HepG2 (cell line): Measurements from ENCODE around the gene BANK1. TPM values are rescaled to one million over a fixed set of nuclear protein-coding genes. Genes with fewer than 3 reads are reported as not detected.

ENCODE experiments used
- ATAC-seq: fragments of 200-7000 bp; cut with Tn5 transposase; 3 replicates; pipeline ENCODE4 v1.9.1; 2020; ENCODE audit warnings: mild to moderate bottlenecking, moderate library complexity
- BruUV-seq: library from RNA; stranded (reverse); fragments of 400-500 nt; replicated peaks from 2 replicates; lab custom pipeline; 2021; lab: Mats Ljungman, UMichigan
- CTCF ChIA-PET: fragments of 300-600 bp; formaldehyde crosslinking; extraction: SDS; loops from one replicate; lab custom pipeline; 2021; ENCODE audit warnings: low total read pairs, inconsistent platforms, low intra/inter-chr PET ratio; lab: Yijun Ruan, JAX
- POLR2A ChIA-PET: fragments of 350-600 bp; sonication (Branson Sonifier 250); formaldehyde crosslinking; loops from one replicate; lab custom pipeline; 2020; ENCODE audit warnings: antibody characterized with exemption, inconsistent platforms; lab: Yijun Ruan, JAX
- DNase-seq: peaks from one replicate; pipeline ENCODE4 v3.0.0-alpha.2; 2015; ENCODE audit warnings: low spot score
- FAIRE-seq: peaks from 3 replicates; lab custom pipeline; 2011; peaks lifted over from hg19 to GRCh38; lab: Jason Lieb, UNC
- H2AFZ ChIP-seq: one replicate; pipeline ENCODE4 v1.6.1; 2011; ENCODE audit warnings: low read length, inconsistent platforms
- H3K27ac ChIP-seq: fragments of 300-600 bp; 3 replicates; pipeline ENCODE4 v1.8.0; 2011; ENCODE audit warnings: mixed run types, mild to moderate bottlenecking, mixed read lengths, low read length, inconsistent platforms; ENCODE audit not compliant: insufficient read depth; ENCODE audit errors: extremely low read length
- H3K27me3 ChIP-seq, 2 experiments: fragments of 200-600 bp in 1 of 2; 2 replicates in 1 of 2; 3 replicates in 1 of 2; pipeline versions ENCODE4 v1.6.0 to v1.8.0; 2011; ENCODE audit warnings: low read length in 2 of 2, mild to moderate bottlenecking in 2 of 2, moderate library complexity in 2 of 2, inconsistent platforms in 1 of 2; ENCODE audit not compliant: insufficient read depth in 2 of 2, control insufficient read depth in 1 of 2
- H3K36me3 ChIP-seq, 2 experiments: fragments of 200-600 bp in 1 of 2; replicated peaks in 1 of 2; 2 replicates in 1 of 2; 3 replicates in 1 of 2; pipeline versions ENCODE4 v1.5.1 to v1.8.0; 2011; ENCODE audit warnings: low read length in 2 of 2, inconsistent platforms in 1 of 2; ENCODE audit not compliant: insufficient read depth in 2 of 2, control insufficient read depth in 1 of 2
- H3K4me1 ChIP-seq: 2 replicates; pipeline ENCODE4 v1.5.1; 2012; ENCODE audit warnings: low read length, inconsistent platforms; ENCODE audit not compliant: insufficient read depth
- H3K4me2 ChIP-seq: 2 replicates; pipeline ENCODE4 v1.6.0; 2011; ENCODE audit warnings: low read depth, low read length, inconsistent platforms
- H3K4me3 ChIP-seq, 3 experiments: fragments of 200-600 bp in 1 of 3; sonication (generic), shearing (Covaris generic) in 1 of 3; replicated peaks in 1 of 3; 2 replicates each; pipeline ENCODE4 v1.5.1; 2011 to 2016; ENCODE audit warnings: low read length in 3 of 3, inconsistent platforms in 2 of 3, low read depth in 2 of 3, mild to moderate bottlenecking in 2 of 3, control low read depth in 1 of 3, mixed read lengths in 1 of 3; ENCODE audit not compliant: insufficient read depth in 1 of 3
- H3K79me2 ChIP-seq: one replicate; pipeline ENCODE4 v1.6.1; 2011; ENCODE audit warnings: low read length, inconsistent platforms; ENCODE audit not compliant: insufficient read depth
- H3K9ac ChIP-seq: 2 replicates; pipeline ENCODE4 v1.6.0; 2011; ENCODE audit warnings: mild to moderate bottlenecking, low read depth, low read length, inconsistent platforms; ENCODE audit not compliant: insufficient read depth
- H3K9me3 ChIP-seq: 2 replicates; pipeline ENCODE4 v1.5.1; 2012; ENCODE audit warnings: mild to moderate bottlenecking, low read length
- H4K20me1 ChIP-seq: 2 replicates; pipeline ENCODE4 v1.6.0; 2011; ENCODE audit warnings: inconsistent platforms, mild to moderate bottlenecking, low read length, moderate library complexity; ENCODE audit not compliant: insufficient read depth
- EZH2 ChIP-seq: conservative IDR thresholded peaks from 2 replicates; pipeline ENCODE4 v1.6.1; 2012; ENCODE audit warnings: mild to moderate bottlenecking, low read depth, low read length, moderate library complexity
- GATAD1 ChIP-seq: IDR thresholded peaks from 2 replicates; pipeline ENCODE4 v1.6.1; 2016; ENCODE audit warnings: missing genetic modification reagents, missing compliant biosample characterization
- IRF1 ChIP-seq: sonication (generic); formaldehyde crosslinking; IDR thresholded peaks from 2 replicates; pipeline ENCODE4 v1.4.0; 2020; ENCODE audit warnings: low read depth, mild to moderate bottlenecking, missing genetic modification reagents
- IRX3 ChIP-seq: sonication (generic); formaldehyde crosslinking; IDR thresholded peaks from 2 replicates; pipeline ENCODE4 v1.8.1; 2023; ENCODE audit warnings: mild to moderate bottlenecking, low read depth, missing genetic modification reagents, borderline replicate concordance
- KMT2A ChIP-seq: sonication (generic); formaldehyde crosslinking; IDR thresholded peaks from 2 replicates; pipeline ENCODE4 v1.4.0; 2020; ENCODE audit warnings: missing genetic modification reagents
- ONECUT2 ChIP-seq: sonication (generic); formaldehyde crosslinking; IDR thresholded peaks from 2 replicates; pipeline ENCODE4 v1.4.0; 2020; ENCODE audit warnings: missing genetic modification reagents
- POLR2AphosphoS2 ChIP-seq: IDR thresholded peaks from 2 replicates; pipeline ENCODE4 v1.6.1; 2011; ENCODE audit warnings: low read depth, low read length, improper control_type of control experiment
- SNAPC2 ChIP-seq: sonication (generic); formaldehyde crosslinking; IDR thresholded peaks from 2 replicates; pipeline ENCODE4 v1.8.1; 2022; ENCODE audit warnings: mild to moderate bottlenecking, missing genetic modification reagents
- TOE1 ChIP-seq: sonication (generic); formaldehyde crosslinking; IDR thresholded peaks from 2 replicates; pipeline ENCODE4 v1.4.0; 2020; ENCODE audit warnings: mild to moderate bottlenecking, missing genetic modification reagents
- TSC22D2 ChIP-seq: sonication (generic); formaldehyde crosslinking; IDR thresholded peaks from 2 replicates; pipeline ENCODE4 v1.5.1; 2020; ENCODE audit warnings: missing genetic modification reagents, mild to moderate bottlenecking, borderline replicate concordance
- ZBTB34 ChIP-seq: sonication (generic); formaldehyde crosslinking; IDR thresholded peaks from 2 replicates; pipeline ENCODE4 v1.8.0; 2022; ENCODE audit warnings: mild to moderate bottlenecking, missing genetic modification reagents
- ZFP37 ChIP-seq: sonication (generic); formaldehyde crosslinking; IDR thresholded peaks from 2 replicates; pipeline ENCODE4 v1.4.0; 2020; ENCODE audit warnings: missing genetic modification reagents, borderline replicate concordance
- ZNF232 ChIP-seq: sonication (generic); formaldehyde crosslinking; IDR thresholded peaks from 2 replicates; pipeline ENCODE4 v1.4.0; 2020; ENCODE audit warnings: missing genetic modification reagents, borderline replicate concordance
- ZNF530 ChIP-seq: sonication (generic); formaldehyde crosslinking; IDR thresholded peaks from 2 replicates; pipeline ENCODE4 v1.5.0; 2020; ENCODE audit warnings: low read depth, mild to moderate bottlenecking, missing genetic modification reagents
- ZNF816 ChIP-seq: sonication (generic); formaldehyde crosslinking; IDR thresholded peaks from 2 replicates; pipeline ENCODE4 v1.8.0; 2022; ENCODE audit warnings: missing genetic modification reagents, mild to moderate bottlenecking, borderline replicate concordance
- ZSCAN5A ChIP-seq: sonication (generic); formaldehyde crosslinking; IDR thresholded peaks from 2 replicates; pipeline ENCODE4 v1.8.0; 2022; ENCODE audit warnings: mild to moderate bottlenecking, missing genetic modification reagents, borderline replicate concordance
- WGBS: methylation state at CpG from one replicate; pipeline ENCODE4 v1.1.6; 2017; ENCODE audit warnings: low lambda C conversion rate; 5-methylcytosine and 5-hydroxymethylcytosine counted together
- in situ Hi-C: cut with HindIII; loops from 2 replicates; pipeline ENCODE4 v1.10.0; 2017; ENCODE audit warnings: low pct_unique_long_range_greater_than_20kb; ENCODE audit not compliant: extremely low pct_ligation_motif_present
- intact Hi-C: fragments of 100-400 bp; cut with micrococcal nuclease; formaldehyde crosslinking; loops from one replicate; pipeline ENCODE4 v1.10.0; 2022; ENCODE audit not compliant: unreplicated experiment
- polyA plus RNA-seq, 8 experiments: library from polyadenylated mRNA; depleted of rRNA in 3 of 8; stranded (reverse) in 7 of 8; unstranded in 1 of 8; fragments of >200 nt; fragmentation: Illumina TruSeq in 4 of 8; extraction: Trizol in 4 of 8; gene quantifications; 2 replicates each; pipeline versions ENCODE4 v1.2.1 to v1.2.3, GENCODE V29; 2011 to 2016; ENCODE audit warnings: low read depth in 4 of 8, missing spikeins in 1 of 8, mixed read lengths in 1 of 8; ENCODE audit not compliant: insufficient read depth in 1 of 8
- total RNA-seq, 5 experiments: library from RNA; depleted of rRNA; stranded (reverse); fragments of >200 nt; fragmentation: Illumina TruSeq; extraction: Trizol; gene quantifications; 2 replicates each; pipeline ENCODE4 v1.2.3, GENCODE V29; 2016; ENCODE audit warnings: low read depth in 1 of 5

BANK1 gene
- total and polyA plus RNA-seq, 2 of the 13 experiments (the other 11 are each of a cell fraction or from before 2014, with no cell fraction given) = 0.15 TPM; not detected in 1

GRCh38 chr4:101784957-101785356 lies 5.6 kb upstream of the BANK1 start:
- ChIA-PET CTCF (no interaction called here), POLR2A (no interaction called here)
- H3K4me1 ChIP-seq = no peaks in the 10 kb centered on the region
- no peaks in the 10 kb centered on the region for H3K36me3 ChIP-seq
- in situ Hi-C loops = no loop called here
- no TSS peak for BruUV-seq
- no peak overlapping the region for H2AFZ ChIP-seq
- no peaks in the 10 kb centered on the region for H3K9me3 ChIP-seq
- intact Hi-C loops = no loop called here
- no peak for FAIRE-seq
- no peak overlapping the region for H3K4me3 ChIP-seq
- no peaks in the 10 kb centered on the region for H4K20me1 ChIP-seq
- H3K27me3 ChIP-seq = peaks cover 0 to under 1% of the 10 kb centered on the region in 2 experiments; a peak in 2 of 5 replicates
- TF ChIP-seq GATAD1 (CRISPR knock-in tag) = no peak
- no peak for TF ChIP-seq SNAPC2 (CRISPR knock-in tag)
- TF ChIP-seq IRX3 (CRISPR knock-in tag) = no peak
- TF ChIP-seq IRF1 (CRISPR knock-in tag) = no peak
- TF ChIP-seq POLR2AphosphoS2 = no peak
- TF ChIP-seq EZH2 = no peak
- TF ChIP-seq ZNF232 (CRISPR knock-in tag) = no peak
- TF ChIP-seq ZFP37 (CRISPR knock-in tag) = no peak
- no peak for TF ChIP-seq ZNF816 (CRISPR knock-in tag)
- no peak for TF ChIP-seq ONECUT2 (CRISPR knock-in tag)
- TF ChIP-seq TSC22D2 (CRISPR knock-in tag) = no peak
- TF ChIP-seq ZBTB34 (CRISPR knock-in tag) = no peak
- TF ChIP-seq ZNF530 (CRISPR knock-in tag) = no peak
- TF ChIP-seq TOE1 (CRISPR knock-in tag) = no peak
- TF ChIP-seq ZSCAN5A (CRISPR knock-in tag) = no peak
- TF ChIP-seq KMT2A (CRISPR knock-in tag) = no peak
- WGBS = 6% methylated on average over 1 of the region's 1 CpG
- H3K9ac ChIP-seq = no peak overlapping the region
- no peaks in the 10 kb centered on the region for H3K79me2 ChIP-seq
- no peak overlapping the region for H3K4me2 ChIP-seq
- no peak for ATAC-seq
- H3K27ac ChIP-seq = no peak overlapping the region
- DNase-seq = no peak
